HCT116 (cell line): Measurements from ENCODE around the gene RAI14.

Experiments used
- CTCF ChIP-seq, 3 experiments: fragments of 200-600 bp in 1 of 3; sonication (generic) in 1 of 3; IDR thresholded peaks in 2 of 3; conservative IDR thresholded peaks in 1 of 3; 2 replicates each; pipeline ENCODE4 v1.5.1; 2012 to 2017; ENCODE audit warnings: low read depth in 2 of 3, low read length in 2 of 3, antibody characterized with exemption in 1 of 3, borderline replicate concordance in 1 of 3, control low read depth in 1 of 3, mild to moderate bottlenecking in 1 of 3, mixed read lengths in 1 of 3, mixed run types in 1 of 3, moderate library complexity in 1 of 3; ENCODE audit not compliant: insufficient read depth in 1 of 3
- REST ChIP-seq: IDR thresholded peaks from 2 replicates; pipeline ENCODE4 v1.6.1; 2012; ENCODE audit warnings: low read depth

GRCh38 chr5:34709861-34710673 lies 53.9 kb downstream of the RAI14 start:
- TF ChIP-seq REST (no peak), CTCF (IDR thresholded peaks at IDR 0.05 in 2 of 3, conservative IDR thresholded peaks at IDR 0.05 in 1 of 3; ENCODE audit: borderline replicate concordance in 1 of 3, insufficient read depth in 1 of 3, low read depth in 2 of 3, low read length in 2 of 3) (no peak)
